Stimulated activated naive CD8-positive, alpha-beta T cell treated with anti-CD3 and anti-CD28 coated beads, Interleukin-15, amount 100 ng/mL, for 72 hours (primary cell): ENCODE data around the gene MON1A.

Source experiments
- ATAC-seq: fragments of 150-1000 bp; cut with Tn5 transposase; 2 replicates; pipeline ENCODE4 v1.10.0; 2021; ENCODE audit warnings: mild to moderate bottlenecking, moderate library complexity
- DNase-seq, 2 donors: peaks; one replicate each; pipeline ENCODE4 v3.0.0; 2021 to 2022
- H3K27ac Mint-ChIP-seq, 2 donors: one replicate each; pipeline ENCODE4 v1.8.0; 2022; ENCODE audit warnings: mild to moderate bottlenecking in 2 of 2, mixed read lengths in 2 of 2, moderate library complexity in 2 of 2
- H3K27me3 Mint-ChIP-seq: one replicate; pipeline ENCODE4 v1.8.0; 2022; ENCODE audit warnings: mixed read lengths
- H3K4me1 Mint-ChIP-seq: one replicate; pipeline ENCODE4 v1.8.0; 2022; ENCODE audit warnings: mild to moderate bottlenecking, mixed read lengths
- H3K4me3 Mint-ChIP-seq, 2 donors: one replicate each; pipeline ENCODE4 v1.8.0; 2022; ENCODE audit warnings: mild to moderate bottlenecking in 2 of 2, mixed read lengths in 2 of 2, moderate library complexity in 1 of 2
- H3K9me3 Mint-ChIP-seq, 2 donors: one replicate each; pipeline ENCODE4 v1.8.0; 2022; ENCODE audit warnings: mixed read lengths in 2 of 2

Gene MON1A

GRCh38 chr3:49878686-49879085 is 50.9 kb downstream of the MON1A start:
- Mint-ChIP-seq H3K27me3 (peaks cover 8% of the 10 kb centered on the region), H3K27ac (no peak overlapping the region), H3K4me1 (no peaks in the 10 kb centered on the region), H3K9me3 (no peaks in the 10 kb centered on the region), H3K4me3 (no peak overlapping the region)
- DNase-seq (no peak), ATAC-seq (no peak)

- DNase-seq (no peak), ATAC-seq (no peak)
- Mint-ChIP-seq H3K4me3 (no peak overlapping the region), H3K27ac (no peak overlapping the region), H3K4me1 (peaks cover 8% of the 10 kb centered on the region), H3K9me3 (no peaks in the 10 kb centered on the region), H3K27me3 (peaks cover 8% of the 10 kb centered on the region)
Measured at GRCh38 chr3:49877716-49878115, 51.9 kb downstream of the MON1A start.

GRCh38 chr3:49876567-49876966 is 53.0 kb downstream of the MON1A start:
- H3K27ac Mint-ChIP-seq: no peak overlapping the region
- H3K4me1 Mint-ChIP-seq: peaks cover 15% of the 10 kb centered on the region
- ATAC-seq (no peak), DNase-seq (no peak)
- no peak overlapping the region for H3K4me3 Mint-ChIP-seq
- H3K9me3 Mint-ChIP-seq: no peaks in the 10 kb centered on the region
- peaks cover 16% of the 10 kb centered on the region for H3K27me3 Mint-ChIP-seq

GRCh38 chr3:49873623-49874022 is 56.0 kb downstream of the MON1A start:
- Mint-ChIP-seq H3K27ac (no peak overlapping the region), H3K4me3 (no peak overlapping the region), H3K4me1 (peaks cover 18% of the 10 kb centered on the region), H3K9me3 (no peaks in the 10 kb centered on the region), H3K27me3 (peaks cover 45% of the 10 kb centered on the region)
- no peak for DNase-seq
- no peak for ATAC-seq

GRCh38 chr3:49872801-49873281 is 56.8 kb downstream of the MON1A start:
- Mint-ChIP-seq H3K4me1 (peaks cover 24% of the 10 kb centered on the region), H3K27ac (no peak overlapping the region), H3K4me3 (no peak overlapping the region), H3K9me3 (no peaks in the 10 kb centered on the region), H3K27me3 (peaks cover 53% of the 10 kb centered on the region)
- peak; percentile 61 for ATAC-seq
- DNase-seq: peak; percentile 38 to 51

- H3K27ac Mint-ChIP-seq: peak overlapping the region in 1 of 2 donors; percentile 20
- H3K4me1 Mint-ChIP-seq: peaks cover 24% of the 10 kb centered on the region
- H3K9me3 Mint-ChIP-seq: no peaks in the 10 kb centered on the region
- no peak overlapping the region for H3K4me3 Mint-ChIP-seq
- no peak for DNase-seq
- no peak for ATAC-seq
- H3K27me3 Mint-ChIP-seq: peaks cover 65% of the 10 kb centered on the region
Measured at GRCh38 chr3:49871531-49872153, 58.0 kb downstream of the MON1A start.

- Mint-ChIP-seq H3K27ac (no peak within 1 kb of the TSS), H3K4me1 (peaks cover 24% of the 10 kb centered on the region), H3K9me3 (no peaks in the 10 kb centered on the region), H3K4me3 (peak within 1 kb of the TSS; percentile 39 to 61), H3K27me3 (peaks cover 73% of the 10 kb centered on the region)
- ATAC-seq: peak; percentile 65
- DNase-seq: peak in 1 of 2 donors; percentile 22
Measured at GRCh38 chr3:49869525-49870126, 60.0 kb downstream of the MON1A start, which contains the start of gene CAMKV. Gene CAMKV (minus strand): TSS chr3:49869906. CDS start chr3:49862388, 7,518 bp downstream.

- H3K9me3 Mint-ChIP-seq: no peaks in the 10 kb centered on the region
- H3K27me3 Mint-ChIP-seq: peaks cover 77% of the 10 kb centered on the region
- peaks cover 24% of the 10 kb centered on the region for H3K4me1 Mint-ChIP-seq
- DNase-seq (no peak), ATAC-seq (peak; percentile 3)
- H3K27ac Mint-ChIP-seq: no peak overlapping the region
- peak overlapping the region; percentile 22 to 57 for H3K4me3 Mint-ChIP-seq
Measured at GRCh38 chr3:49868862-49869466, 60.6 kb downstream of the MON1A start.

GRCh38 chr3:49867871-49868321 is 61.7 kb downstream of the MON1A start:
- Mint-ChIP-seq H3K4me3 (no peak overlapping the region), H3K4me1 (peaks cover 18% of the 10 kb centered on the region), H3K9me3 (no peaks in the 10 kb centered on the region), H3K27ac (no peak overlapping the region), H3K27me3 (peaks cover 88% of the 10 kb centered on the region)
- no peak for DNase-seq
- ATAC-seq: no peak

- ATAC-seq: no peak
- H3K4me3 Mint-ChIP-seq: no peak overlapping the region
- H3K27ac Mint-ChIP-seq: no peak overlapping the region
- H3K4me1 Mint-ChIP-seq: peaks cover 13% of the 10 kb centered on the region
- H3K27me3 Mint-ChIP-seq: peaks cover 90% of the 10 kb centered on the region
- no peaks in the 10 kb centered on the region for H3K9me3 Mint-ChIP-seq
- no peak for DNase-seq
Measured at GRCh38 chr3:49867400-49867799, 62.2 kb downstream of the MON1A start.

GRCh38 chr3:49865198-49865784 is 64.3 kb downstream of the MON1A start:
- Mint-ChIP-seq H3K27me3 (peaks cover 70% of the 10 kb centered on the region), H3K9me3 (no peaks in the 10 kb centered on the region), H3K27ac (no peak overlapping the region), H3K4me1 (peaks cover 9% of the 10 kb centered on the region), H3K4me3 (no peak overlapping the region)
- DNase-seq: no peak
- ATAC-seq: no peak

- H3K4me3 Mint-ChIP-seq: no peak overlapping the region
- peaks cover 9% of the 10 kb centered on the region for H3K4me1 Mint-ChIP-seq
- H3K9me3 Mint-ChIP-seq: no peaks in the 10 kb centered on the region
- H3K27ac Mint-ChIP-seq: no peak overlapping the region
- ATAC-seq (no peak), DNase-seq (no peak)
- H3K27me3 Mint-ChIP-seq: peaks cover 62% of the 10 kb centered on the region
Measured at GRCh38 chr3:49864505-49864904, 65.1 kb downstream of the MON1A start.

- H3K4me1 Mint-ChIP-seq: peaks cover 10% of the 10 kb centered on the region
- DNase-seq (no peak), ATAC-seq (no peak)
- H3K27ac Mint-ChIP-seq: no peak overlapping the region
- H3K27me3 Mint-ChIP-seq: peaks cover 17% of the 10 kb centered on the region
- no peaks in the 10 kb centered on the region for H3K9me3 Mint-ChIP-seq
- H3K4me3 Mint-ChIP-seq: no peak overlapping the region
Measured at GRCh38 chr3:49859576-49860305, 69.9 kb downstream of the MON1A start.
